Measurements from ENCODE around the gene ARV1.
"Not testable (repeated sequence)": the region's sequence is repeated elsewhere in the genome, so short reads cannot be mapped to it uniquely, and the experiment has no call there.

ARV1 gene

DNA sequence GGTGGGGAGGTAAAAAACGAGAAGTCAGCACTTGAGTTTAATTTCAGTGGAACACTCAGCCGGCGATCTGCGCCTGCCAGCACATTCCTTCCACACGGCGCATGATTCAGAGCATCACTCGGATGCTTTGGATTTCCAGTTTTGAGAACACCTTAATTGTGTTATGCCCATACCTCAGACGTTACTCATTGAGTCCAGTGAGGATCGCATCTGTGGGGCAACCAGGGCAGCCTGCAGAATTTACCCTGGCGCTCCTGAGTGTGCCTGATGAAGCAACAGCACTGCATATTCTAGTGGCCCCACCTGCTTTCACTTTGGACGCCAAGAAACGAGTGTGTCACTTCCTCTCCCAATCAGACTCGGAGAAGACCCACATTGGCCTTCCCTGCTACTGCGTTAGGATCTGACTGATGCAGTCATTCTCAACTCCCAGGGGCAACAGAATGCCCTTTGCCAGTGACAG lies 41.3 kb downstream of the ARV1 start:
- no peak for DNase-seq

DNA sequence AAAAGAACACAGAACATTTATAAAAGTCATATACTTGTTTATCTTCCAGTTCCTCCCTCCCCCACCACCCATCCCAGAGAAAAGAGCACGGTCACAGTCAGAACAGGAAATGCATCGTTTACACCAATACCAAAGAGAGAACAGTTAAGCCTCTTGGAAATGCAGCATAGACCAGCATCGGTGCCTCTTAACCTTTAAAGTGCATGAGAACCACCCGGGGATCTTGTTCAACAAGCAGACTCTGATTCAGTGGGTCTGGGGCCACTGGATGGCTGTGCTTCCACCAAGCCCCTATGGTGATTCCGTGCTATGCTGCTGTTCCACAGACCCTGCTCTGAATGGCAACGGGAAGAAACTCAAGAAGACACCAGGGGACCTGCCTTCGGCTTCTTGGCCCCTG lies 41.9 kb downstream of the ARV1 start:
- DNase-seq: no peak

DNA sequence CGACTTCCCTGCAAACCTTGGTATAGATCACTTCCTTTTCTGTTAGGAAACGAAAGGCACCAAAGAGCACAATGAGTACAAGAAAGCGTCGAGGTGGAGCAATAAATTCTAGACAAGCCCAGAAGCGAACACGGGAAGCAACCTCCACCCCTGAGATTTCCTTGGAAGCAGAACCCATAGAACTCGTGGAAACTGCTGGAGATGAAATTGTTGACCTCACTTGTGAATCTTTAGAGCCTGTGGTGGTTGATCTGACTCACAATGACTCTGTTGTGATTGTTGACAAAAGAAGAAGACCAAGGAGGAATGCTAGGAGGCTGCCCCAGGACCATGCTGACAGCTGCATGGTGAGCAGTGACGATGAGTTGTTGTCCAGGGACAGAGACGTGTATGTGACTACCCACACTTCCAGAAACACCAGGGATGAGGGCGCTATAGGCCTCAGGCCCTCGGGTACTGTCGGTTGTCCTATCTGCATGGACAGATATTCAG lies 42.7 kb downstream of the ARV1 start:
- no peak for DNase-seq

- DNase-seq: not testable (repeated sequence)
Measured at GRCh38 chr1:231022543-231022942, 43.6 kb downstream of the ARV1 start.

GRCh38 chr1:231023150-231023549 lies 44.3 kb downstream of the ARV1 start:
- DNase-seq: no peak

DNA sequence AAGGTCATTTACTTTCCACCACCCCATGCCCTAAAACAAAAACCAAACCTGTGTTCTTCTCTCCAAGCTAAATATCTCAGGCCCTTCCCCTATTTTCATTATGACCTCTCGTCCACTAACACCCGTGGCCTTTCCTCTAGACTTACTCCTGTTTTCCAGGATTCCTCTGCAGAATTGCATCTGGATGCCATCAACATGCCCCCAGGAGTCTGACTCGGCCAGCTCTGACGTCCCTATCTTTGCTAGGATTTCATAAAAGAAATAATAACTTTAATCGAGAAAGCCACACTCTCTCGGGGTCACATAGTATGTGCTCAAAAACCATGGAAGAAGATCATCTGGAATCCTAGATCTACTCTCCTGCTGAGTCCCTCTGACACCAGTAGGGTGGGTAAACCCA lies 47.7 kb downstream of the ARV1 start:
- DNase-seq: no peak

- DNase-seq: no peak
Measured at GRCh38 chr1:231027136-231027925, 48.4 kb downstream of the ARV1 start.

DNA sequence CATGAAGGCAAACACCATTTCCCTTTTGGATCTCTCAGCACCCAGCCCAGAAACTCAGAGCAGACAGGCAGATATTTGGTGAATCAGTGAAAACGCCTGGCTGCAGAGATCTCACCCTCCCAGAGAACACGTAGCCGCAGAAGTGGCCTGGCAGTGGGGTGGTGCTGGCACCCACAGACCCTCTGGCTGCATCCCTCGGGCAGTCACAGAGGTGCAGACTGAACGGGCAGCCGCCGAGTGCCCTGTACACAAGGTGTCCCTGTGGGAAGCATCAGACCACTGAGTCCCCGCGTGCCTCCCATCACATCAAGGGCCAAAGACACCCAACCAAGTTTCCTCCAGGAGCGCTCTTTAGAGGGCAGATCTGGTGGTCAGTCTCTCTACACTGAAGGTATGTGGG lies 49.1 kb downstream of the ARV1 start:
- no peak for DNase-seq

DNA sequence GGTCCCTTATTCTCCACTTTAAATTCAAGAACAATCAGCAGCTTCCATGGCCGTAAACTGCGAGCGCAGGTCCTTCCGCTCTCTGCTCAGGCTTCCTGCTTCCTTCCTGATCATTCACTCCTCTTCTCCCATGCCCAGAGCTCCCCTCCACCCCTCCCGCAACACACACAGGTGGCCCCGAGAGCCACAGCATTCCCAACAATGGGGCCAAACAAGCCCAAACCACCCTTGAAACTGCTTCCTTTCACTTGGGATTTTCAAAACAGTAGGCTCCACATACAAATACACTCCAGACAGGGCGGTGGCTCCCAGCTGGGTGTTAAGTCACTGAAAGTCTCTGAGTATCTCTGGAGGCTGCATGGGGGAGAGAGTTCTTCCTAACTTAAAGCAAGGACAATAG lies 49.8 kb downstream of the ARV1 start:
- no peak for DNase-seq

DNA sequence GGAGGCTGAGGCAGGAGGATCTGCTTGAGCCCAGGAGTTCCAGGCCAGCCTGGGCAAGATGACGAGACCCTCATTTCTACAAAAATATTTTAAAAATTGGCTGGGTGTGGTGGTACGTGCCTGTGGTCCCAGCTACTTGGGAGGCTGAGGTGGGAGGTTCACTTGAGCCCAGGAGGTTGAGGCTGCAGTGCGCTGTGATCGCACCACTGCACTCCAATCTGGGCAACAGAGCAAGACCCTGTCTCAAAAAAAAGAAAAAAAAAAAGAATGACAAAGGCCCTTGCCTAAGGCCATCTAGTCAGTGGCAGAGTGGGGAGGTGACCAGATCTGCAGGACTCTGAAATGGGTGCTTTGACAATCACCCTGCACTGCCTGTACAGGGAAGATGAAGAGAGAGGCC lies 50.4 kb downstream of the ARV1 start:
- DNase-seq: not testable (repeated sequence)

- DNase-seq: no peak
Measured at GRCh38 chr1:231029841-231030240, 50.9 kb downstream of the ARV1 start.

- DNase-seq: no peak
Measured at GRCh38 chr1:231032963-231033362, 54.1 kb downstream of the ARV1 start.

GRCh38 chr1:231035799-231036198 lies 56.9 kb downstream of the ARV1 start:
- DNase-seq: no peak

- DNase-seq: no peak
Measured at GRCh38 chr1:231036416-231036815, 57.5 kb downstream of the ARV1 start.

GRCh38 chr1:231037585-231038517 lies 59.0 kb downstream of the ARV1 start:
- DNase-seq: no peak

- DNase-seq: no peak
Measured at GRCh38 chr1:231039161-231040018, 60.5 kb downstream of the ARV1 start.

DNA sequence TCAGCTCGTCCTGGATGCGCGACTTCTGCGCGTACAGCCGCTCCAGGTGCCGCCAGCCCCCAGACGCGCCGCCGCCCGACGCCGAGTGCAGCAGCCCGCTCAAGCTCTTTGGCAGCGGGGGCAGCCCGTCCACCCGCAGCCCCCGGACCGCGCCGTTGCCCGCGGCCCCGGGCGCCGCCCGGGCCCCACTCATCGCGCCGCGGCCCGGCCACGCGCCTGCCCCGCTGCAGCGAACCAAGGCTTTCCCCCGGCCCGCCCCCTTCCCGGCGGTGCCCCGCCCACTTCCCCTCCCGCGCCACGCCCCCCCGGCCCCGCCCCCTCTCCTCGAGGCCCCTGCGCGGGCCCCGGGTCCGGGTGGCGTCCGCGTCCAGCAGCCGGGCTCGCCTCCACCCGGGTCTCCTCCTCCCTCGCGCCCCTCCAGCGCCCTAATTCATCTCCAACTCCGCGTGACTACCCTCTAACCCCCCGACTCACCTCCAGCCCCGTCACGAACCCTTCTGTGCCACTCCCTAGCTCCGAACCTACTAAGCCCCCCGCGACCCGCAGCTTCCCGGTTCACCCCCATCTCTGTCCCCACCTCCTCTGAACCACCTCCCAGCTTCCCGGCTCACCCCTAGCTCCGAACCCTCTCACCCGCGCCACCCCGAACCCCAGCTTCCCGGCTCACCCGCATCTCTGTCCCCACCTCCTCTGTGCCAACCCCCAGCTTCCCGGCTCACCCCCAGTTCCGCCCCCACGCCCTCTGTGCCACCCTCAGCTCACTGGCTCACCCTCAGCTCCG lies 61.3 kb downstream of the ARV1 start, which contains the start of gene FAM89A:
Gene FAM89A, minus strand, starts transcription at position 236 of the 781 bp plus-strand sequence. Its CDS starts 43 bp downstream, at position 193.
- DNase-seq: no peak

GRCh38 chr1:231040800-231041718 lies 62.2 kb downstream of the ARV1 start:
- DNase-seq: no peak

- DNase-seq: no peak
Measured at GRCh38 chr1:231041719-231042261, 62.9 kb downstream of the ARV1 start.

DNA sequence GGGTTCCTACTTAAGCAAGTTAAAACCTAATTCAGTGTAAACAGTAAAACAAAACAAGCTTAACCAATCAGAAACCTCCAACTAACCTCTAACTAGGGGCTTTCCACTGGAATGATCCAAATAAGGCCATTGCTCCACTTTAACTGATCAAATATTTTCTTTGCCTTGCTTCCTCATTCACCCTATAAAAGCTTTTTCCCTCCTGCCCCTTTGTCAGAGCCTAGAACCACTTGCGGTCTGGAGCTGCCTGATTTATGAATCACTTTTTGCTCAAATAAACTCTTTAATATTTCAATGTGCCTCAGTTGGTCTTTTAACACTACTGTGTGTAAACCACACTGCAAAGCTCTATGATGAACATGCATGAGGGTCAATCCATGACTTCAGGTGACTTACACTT lies 65.7 kb downstream of the ARV1 start:
- DNase-seq: no peak
